GM12873 (cell line): ENCODE results near the gene ACYP2.

Source experiments
- CTCF ChIP-seq: IDR thresholded peaks from 2 replicates; pipeline ENCODE4 v1.5.1; 2012; ENCODE audit warnings: low read depth, mild to moderate bottlenecking, moderate library complexity, low read length, control low read depth; ENCODE audit not compliant: insufficient read depth; ENCODE audit errors: missing control alignments

The ACYP2 gene

GRCh38 chr2:54258166-54258565, 142.8 kb downstream of the ACYP2 start:
- TF ChIP-seq CTCF: no peak

- TF ChIP-seq CTCF: no peak
Measured at GRCh38 chr2:54259413-54260240, 144.2 kb downstream of the ACYP2 start.

GRCh38 chr2:54260241-54260595, 144.8 kb downstream of the ACYP2 start:
- TF ChIP-seq CTCF: no peak

GRCh38 chr2:54261537-54261936, 146.1 kb downstream of the ACYP2 start:
- TF ChIP-seq CTCF: no peak

- TF ChIP-seq CTCF: no peak
Measured at GRCh38 chr2:54262015-54262765, 146.8 kb downstream of the ACYP2 start.

- no peak for TF ChIP-seq CTCF
Measured at GRCh38 chr2:54267577-54267976, 152.2 kb downstream of the ACYP2 start.

- no peak for TF ChIP-seq CTCF
Measured at GRCh38 chr2:54271189-54271588, 155.8 kb downstream of the ACYP2 start.
